ENCODE measurements around the gene ARHGEF1. TPM values are rescaled to one million over a fixed set of nuclear protein-coding genes. Genes with fewer than 3 reads are reported as not detected.
"Not testable (repeated sequence)": the region's sequence is repeated elsewhere in the genome, so short reads cannot be mapped to it uniquely, and the experiment has no call there.

The ARHGEF1 gene
- polyA plus RNA-seq, 10 donors, result 26.4 to 58.8 (median 43.1) TPM

DNA sequence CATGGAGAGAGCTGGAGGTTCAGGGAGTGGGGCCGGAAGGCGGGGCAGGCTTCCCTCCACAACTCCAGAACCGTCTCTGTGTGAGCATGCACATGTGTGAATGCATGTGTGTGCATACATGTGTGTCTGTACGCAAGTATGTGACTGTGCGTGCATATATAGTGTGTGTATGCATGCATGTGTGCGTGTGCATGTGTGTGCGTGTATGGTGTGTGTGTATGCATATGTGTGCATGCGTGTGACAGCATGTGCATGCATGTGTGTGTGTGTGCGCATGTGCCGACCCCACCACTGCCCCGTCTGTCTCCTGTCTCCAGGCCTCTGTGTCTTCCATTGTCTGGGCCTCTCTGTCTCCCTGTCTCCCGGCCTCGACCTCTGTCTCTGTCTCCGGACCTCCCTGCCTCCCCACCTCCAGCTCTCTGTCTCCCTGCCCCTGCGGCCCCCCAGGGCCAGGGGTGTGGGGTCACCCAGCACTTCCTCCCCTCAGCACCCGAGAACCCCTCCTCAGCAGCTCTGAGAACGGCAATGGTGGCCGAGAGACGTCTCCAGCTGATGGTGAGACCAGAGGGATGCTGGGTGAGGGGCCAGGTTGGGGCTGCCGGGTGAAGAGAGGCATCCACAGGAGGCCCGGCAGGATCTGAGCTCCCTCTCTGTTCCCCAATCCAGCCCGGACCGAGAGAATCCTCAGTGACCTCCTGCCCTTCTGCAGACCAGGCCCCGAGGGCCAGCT, 22.5 kb downstream of the ARHGEF1 start:
- DNase-seq, result no peak

DNA sequence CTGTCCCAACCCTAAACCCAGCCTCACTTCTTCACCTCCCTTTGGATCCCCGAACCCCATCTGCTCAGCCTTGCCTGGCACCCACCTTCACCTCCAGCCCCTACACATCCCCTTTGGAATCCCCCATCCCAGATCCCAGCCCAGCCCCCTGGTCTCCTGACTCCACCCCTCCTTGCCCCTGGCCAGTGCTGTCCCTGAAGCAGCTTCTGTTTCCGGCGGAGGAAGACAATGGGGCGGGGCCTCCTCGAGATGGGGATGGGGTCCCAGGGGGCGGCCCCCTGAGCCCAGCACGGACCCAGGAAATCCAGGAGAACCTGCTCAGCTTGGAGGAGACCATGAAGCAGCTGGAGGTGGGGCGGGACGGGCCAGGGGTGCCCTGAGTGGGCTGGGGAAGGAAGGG, 23.3 kb downstream of the ARHGEF1 start:
- DNase-seq, result no peak

DNA sequence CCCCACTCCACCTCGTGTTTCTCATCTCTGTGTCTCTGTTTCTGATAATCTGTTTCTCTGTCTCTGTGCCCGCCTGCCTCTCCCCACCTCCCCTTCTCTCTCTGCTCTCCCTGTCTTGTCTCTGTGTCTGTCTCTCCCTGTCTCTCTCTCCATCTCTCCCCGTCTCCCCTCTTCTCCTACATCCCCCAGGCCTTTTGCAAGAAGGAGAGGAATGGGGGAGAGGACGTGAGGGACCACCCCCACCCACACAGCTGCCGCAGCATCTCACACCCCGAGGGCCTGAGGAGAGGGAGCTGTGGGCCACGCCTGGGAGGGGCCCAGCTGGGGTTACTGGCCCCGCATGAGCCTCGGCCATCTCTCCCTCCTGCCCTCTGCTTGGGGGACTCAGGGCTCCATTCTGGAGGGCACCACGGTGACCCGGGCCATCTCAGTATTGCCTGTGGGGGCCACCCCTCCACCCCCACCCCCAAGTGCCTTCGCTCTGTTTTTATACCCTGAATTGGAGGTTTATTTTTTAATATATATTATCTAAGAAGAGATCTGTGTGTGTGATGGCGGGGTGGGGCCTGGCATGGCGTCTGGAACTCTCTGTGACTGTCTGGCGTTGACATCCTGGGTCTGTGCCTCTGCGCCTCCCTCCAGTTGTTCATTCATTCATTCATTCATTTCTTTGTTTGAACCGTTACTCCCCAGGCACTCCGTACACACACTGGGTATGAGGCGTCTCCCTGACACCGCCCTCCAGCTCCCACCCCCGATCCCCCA, 24.1 kb downstream of the ARHGEF1 start:
- no peak for DNase-seq

DNA sequence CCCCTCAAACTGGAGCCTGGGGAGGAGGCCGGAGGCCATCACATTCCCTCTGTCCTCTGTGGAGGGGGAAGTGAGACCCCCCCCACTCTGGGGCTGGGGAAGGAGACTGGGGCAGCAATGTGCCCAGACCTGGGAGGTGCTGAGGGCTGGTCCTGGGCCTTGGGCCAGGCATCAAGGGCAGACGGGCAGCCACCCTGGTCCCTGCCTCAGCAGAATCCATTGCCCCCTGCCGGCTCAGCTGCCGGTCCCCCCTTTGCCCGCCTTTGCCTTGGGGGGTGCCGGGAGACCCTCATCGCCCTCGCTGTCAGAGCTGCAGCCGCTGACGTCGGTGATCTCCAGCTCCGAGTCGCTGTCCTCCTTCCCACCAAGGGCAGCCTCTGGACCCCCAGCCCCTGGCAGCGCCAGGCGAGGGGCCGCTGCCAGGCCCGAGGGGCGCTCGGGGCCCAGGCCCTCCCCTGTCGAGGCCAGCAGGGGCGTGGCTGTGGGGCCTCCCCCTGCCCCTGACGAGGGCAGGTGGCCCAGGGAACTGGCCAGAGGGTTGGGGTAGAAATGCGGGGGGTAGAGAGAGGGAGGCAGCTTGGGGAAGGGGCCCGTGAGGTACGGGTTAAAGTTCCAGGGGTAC, 25.1 kb downstream of the ARHGEF1 start:
- DNase-seq, result no peak

DNA sequence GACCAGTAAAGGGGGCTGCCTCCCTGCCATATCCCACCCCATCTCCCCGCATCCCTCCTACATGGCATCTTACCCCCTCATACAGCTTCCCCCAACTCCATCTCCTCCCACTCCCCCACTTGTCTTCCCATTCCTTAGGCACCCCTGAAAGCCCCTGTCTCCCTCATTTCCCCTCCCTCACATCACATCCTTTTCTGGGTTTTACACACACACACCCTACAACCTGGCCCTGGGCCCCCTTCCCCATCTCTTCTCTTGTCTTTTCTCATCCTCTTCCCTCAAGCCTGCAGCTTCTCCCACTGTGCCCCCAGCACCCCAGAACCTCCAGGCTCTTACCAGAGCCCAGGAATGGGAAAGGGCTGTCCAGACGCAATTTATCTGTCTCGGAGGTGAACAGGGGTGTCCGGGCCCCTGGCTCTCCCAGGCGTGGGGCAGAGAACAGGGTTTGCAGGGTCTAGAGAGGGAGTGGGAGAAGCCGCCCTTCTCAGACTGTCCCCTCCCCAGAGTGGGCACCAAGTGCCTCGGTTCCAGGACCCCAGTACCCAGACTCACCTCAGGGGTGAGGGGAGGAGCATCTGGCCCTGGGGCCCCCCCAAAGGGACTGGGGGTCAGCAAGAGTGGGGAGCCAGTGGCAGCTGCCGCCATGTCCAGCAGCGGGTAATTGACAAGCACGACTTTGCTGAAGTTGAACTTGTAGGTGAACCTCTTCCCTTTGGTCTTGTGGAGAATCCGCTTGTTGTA, 25.9 kb downstream of the ARHGEF1 start:
- no peak for DNase-seq

DNA sequence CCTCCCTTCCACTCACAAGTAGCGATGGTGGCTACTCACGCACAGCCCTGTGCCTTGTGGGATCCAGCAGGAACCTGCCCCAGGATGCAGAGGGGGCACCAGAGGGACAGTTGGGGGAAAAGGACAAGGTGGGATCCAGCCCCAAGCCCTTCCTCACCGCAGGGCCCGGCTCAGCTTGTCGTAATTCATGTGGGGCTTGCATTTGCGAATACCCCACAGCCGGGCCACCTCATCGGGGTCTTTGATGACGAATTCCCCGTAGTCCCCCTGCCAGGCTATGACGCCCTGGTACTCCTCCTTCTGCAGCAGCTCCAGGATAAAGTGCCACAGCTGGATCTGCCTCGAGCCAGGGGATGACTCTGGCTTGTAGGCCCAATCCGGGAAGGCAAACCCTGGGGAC, 26.7 kb downstream of the ARHGEF1 start:
- DNase-seq, result no peak

DNA sequence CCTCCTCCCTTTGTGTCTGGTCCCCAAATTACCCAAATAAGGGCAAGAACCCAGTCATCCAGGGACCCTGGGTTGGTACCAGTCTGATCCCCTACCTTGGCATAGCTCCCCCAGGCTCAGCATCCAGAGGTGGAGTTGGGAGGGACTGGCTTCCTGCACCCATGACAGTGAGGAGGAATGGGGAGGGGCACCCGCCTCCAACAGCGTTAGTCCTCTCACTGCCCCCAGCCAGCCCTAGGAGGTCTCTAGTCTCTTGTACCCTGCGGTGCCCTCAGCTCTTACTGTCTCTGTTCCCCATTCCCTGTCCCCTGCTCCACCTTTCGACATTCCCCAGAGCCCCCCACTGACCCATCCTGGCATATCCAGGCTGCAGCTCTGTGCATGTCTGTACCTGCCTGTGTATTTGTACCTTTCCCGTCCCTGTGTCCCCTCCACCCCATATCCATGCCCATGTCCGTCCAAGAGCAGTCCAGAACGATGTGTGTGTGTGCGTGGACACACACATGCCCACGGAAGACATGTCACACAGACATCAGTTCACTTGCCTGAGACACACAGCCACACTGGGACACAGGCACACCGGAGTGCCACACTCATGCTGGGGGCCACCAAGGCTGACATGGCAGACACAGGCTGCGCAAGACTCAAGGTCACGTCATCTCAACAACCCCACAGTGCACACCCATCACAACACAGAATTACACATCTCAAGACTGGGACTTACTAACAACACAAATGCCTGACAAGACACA, 27.4 kb downstream of the ARHGEF1 start:
- no peak for DNase-seq

DNA sequence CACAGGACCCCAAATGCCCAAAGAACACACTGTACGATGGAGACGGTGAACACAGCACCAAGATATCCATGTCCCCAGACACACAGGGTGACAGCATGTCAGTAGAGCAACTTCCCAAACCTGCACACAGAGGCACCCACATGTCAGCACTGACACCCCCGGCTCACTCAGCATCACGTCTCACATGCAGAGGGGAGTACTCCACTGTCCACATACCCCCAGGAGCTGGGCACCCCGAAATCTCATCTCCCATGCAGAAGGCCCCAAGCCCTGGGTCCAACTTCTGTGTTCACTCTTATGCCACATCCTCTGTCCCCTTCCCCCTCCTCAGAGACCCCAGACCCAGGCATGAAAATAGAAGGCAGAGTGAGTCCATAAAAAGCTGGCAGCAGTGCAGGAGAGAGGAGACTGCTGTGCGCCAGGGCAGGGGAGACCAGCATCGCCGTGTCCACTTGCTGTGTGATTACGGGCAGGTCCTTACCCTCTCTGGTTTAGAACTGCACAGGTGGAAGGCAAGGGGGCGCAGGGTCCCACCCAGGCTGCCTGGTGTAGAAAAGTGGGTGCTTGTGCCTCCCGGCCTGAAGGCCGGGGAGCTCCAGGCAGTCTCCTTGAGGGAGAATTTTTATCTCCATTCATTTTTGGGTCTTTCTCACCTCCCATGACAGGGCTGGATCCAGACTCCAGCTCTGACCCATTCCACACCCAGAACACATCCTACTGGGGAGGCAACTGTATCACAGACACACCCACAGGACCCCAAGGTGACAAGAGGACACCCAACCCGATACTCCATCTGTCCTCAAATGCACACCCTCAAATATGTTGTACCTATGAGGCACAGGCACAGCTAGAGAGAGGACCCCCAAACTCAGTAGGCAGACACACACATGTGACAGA, 28.3 kb downstream of the ARHGEF1 start:
- DNase-seq, result no peak

DNA sequence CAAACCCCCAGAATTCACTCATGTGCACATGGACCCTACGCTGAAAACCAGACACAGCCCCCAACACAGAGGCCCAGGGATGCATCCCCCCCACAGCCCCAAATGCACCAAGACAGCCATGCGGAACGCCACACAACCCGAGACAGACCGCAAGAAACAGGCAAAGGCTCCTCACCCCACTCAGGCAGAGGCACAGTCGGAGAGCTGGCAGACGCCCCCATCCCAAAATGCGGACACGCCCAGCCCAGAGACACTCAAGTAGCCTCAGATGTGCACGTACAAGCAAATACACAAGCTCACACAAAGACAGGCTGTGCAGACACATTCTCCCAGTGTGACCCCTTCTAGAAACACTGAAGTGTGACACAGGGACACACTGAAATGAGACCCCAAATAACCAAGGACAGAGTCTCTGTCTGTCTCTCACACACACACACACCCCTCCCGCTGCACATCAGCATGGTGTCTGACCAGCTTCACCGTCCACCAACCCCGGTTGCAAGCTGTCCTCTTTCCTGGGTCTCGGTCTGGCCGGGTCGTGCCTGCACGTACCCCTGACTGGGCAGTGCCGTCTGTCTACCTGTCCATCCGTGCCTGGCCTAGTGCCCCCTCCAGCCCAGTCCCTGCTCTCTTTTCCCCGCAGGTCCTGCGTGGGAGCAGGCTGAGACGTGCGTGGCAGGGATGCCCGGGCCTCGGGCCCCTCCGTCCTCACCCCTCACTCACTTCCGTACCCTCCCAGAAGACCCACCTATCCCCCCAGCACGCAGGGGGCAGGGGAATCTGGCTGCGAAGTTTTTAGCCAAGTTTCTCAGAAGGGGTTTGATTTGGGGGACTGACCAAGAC, 29.1 kb downstream of the ARHGEF1 start:
- no peak for DNase-seq

DNA sequence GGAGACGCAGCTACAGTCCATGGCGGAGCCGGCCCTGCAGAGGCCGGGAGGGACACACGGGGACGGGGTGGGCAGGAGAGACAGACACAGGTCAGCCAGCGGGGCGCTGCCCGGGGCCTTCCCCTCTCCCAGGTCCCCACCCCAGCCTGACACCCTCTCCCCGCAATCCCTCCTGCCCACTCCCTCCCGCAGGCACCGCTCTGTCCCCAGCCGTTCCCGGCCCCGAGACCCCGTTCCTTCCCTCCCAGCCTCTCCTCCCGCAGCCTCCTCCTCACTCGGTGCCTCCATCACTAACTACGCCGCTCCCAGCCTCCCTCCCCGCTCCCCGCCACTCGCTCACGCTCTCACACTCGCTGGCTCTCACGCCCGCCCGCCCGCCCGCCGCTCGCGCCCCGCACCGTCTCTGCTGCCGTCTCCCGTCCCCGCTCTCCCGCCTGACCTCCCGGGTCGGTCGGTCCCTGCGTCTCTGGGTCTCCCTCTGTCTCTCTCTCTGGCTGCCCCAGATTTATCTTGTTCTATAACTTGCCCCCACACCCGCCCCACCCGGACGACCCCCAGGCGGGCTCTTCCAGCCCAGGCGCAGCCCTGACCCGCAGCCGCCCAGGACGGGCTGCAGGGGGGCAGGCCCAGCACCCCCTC, 30.0 kb downstream of the ARHGEF1 start:
- no peak for DNase-seq

DNA sequence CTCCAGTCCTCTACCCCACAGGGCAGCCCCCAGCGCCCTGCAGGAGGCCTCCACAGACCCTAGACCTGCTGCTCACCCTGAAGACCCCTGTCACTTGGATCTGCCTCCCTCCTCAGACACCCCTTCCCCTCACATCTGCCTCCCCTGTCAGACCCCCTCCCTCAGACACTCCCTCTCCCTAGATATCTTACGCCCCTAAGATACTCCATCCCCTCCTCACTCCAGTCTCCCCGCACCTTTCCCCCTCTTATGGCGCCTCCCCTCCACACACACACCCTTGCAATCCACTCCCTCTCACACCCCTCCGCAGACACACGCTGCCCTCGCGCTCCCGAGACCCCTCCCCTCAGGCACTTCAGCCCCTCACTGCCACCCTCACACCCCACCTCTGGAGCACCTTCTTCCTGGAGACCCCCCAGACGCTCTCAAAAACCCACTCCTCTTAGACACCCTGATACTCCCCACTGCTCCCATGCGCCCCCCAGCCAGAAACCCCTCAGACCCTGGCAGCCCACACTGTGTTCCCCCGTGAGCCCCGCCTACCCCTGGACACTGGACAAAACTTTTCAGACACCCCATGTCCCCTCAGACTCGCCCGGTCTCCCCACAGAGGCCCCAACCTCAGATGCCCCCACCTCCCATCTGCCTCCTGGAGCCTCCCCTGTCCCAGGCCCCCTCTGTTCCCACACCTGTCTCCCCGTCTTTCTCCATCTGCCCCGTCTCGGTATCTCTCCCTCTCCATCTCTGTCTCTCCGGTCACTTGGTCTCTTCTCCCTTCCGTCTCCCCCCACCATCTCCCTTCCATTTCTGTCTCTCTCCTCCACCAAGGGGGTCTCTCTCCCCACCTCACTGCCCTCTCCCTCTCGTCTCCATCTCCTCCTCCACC, 30.8 kb downstream of the ARHGEF1 start:
- no peak for DNase-seq

DNA sequence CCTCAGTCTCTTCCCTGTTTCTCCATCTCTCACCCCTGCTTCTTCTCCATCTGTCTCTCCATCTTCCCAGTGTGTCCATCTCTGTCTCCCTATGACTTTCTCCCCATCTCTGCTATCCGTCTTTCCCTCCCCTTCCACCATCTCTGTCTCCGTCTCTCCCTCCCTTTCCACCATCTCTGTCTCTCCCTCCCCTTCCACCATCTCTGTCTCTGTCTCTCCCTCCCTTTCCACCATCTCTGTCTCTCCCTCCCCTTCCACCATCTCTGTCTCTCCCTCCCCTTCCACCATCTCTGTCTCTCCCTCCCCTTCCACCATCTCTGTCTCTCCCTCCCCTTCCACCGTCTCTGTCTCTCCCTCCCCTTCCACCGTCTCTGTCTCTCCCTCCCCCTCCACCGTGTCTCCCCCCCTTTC, 31.4 kb downstream of the ARHGEF1 start:
- DNase-seq, result not testable (repeated sequence)

DNA sequence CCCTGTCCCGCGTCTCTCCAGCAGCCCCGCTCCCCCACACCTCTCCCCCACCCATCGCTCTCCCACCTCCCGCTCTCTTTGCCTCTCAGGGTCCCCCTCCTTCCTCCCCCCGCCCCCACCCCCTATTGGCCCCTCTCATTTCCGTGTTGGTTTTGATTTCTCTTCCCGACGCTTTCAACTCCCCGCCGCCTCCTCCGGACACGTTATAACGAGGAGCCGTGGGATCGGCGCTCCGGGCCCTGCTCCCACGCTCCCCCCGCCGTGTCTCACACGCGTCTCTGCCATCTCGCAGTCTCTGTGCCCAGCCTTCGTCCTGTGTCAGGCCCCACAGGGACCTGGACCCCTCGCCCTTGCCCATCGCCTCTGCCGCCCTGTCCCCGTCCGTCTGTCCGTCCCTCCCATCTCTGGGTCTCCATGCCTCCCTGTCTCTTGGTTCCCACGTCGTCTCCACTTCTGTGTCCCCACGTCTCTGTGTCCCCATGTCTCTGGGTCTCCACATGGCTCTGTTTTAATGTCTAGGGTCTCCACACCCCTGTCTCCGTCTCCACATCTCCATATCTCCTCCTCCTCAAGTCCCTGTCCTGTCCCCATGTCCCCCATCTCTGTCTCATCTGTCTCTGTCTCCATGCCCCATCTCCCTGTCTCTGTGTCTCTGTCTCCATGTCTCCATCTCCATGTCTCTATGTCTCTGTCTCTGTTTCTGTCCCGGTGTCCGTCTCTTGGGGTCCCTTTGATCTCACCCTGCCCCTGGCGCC, 32.2 kb downstream of the ARHGEF1 start:
- DNase-seq, result no peak

DNA sequence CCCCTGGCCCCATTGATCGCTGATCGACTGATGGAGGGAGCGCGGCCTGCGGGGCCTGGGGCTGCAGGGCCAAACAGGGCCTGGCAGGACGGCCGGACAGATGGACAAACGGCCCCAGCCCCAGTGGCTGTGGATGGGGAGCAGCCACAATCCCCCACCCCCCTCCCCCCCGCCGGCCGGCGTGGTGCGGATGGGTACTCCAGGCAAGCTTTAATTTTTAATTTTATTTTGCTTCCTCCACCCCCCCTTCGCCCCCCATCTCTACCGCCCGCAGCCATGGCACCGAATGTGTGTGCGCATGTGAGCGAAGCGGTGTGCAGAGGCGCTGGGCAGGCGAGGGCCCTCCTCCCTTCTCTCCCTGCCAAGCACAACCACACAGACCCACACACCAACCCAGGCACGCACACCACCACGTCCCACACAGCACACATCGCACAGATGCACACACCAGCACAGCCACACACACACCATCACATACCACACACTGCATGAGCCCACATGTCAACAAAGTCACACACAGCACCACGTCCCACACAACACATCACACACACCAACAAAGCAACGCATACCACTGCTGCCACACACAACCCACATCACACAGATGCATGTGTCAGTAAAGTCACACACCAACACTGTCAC, 32.9 kb downstream of the ARHGEF1 start:
- no peak for DNase-seq

DNA sequence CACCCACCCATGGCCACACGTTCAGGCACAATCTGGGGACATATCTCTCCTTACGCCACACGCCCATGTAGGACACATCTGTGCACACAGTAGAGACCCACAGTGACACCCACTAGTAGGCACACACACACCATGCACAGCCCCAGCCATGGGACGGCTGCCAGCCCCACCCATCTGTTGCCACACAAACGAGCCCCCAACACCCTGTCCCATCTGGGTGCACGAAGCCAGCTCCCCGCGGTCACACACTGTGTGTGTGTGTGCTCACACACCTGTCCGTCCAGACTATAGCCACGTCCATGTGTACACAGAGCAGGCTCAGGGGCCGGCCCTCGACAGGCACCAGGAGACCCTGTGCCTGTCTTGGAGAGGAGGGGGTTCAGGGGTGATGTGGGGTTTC, 34.7 kb downstream of the ARHGEF1 start:
- DNase-seq, result no peak

DNA sequence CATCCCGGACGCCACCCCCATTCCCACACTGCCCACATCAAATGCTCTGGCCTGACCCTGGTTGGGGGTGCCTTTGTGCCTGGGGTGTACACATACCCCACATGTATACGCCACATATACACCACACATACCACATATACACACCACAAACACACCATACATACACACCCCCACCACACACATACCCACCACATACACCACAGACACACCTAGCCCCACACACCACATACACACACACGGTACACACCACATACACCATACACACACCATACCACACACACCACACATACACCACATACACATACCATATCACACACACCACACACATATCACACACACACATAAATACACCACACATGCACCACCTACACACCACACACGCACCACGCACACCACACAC, 35.1 kb downstream of the ARHGEF1 start:
- no peak for DNase-seq

All from muscle of back (tissue), 11 donors.